GM12872 (cell line): ENCODE results near the gene CEP83.

ENCODE experiments used
- CTCF ChIP-seq: IDR thresholded peaks from 3 replicates; pipeline ENCODE4 v1.5.1; 2011; ENCODE audit warnings: low read depth, mild to moderate bottlenecking, low read length, moderate library complexity; ENCODE audit not compliant: insufficient read depth

The CEP83 gene

GRCh38 chr12:94386422-94386821, 73.2 kb downstream of the CEP83 start:
- TF ChIP-seq CTCF, result no peak

GRCh38 chr12:94384030-94384429, 75.6 kb downstream of the CEP83 start:
- TF ChIP-seq CTCF, result no peak

GRCh38 chr12:94380507-94380906, 79.2 kb downstream of the CEP83 start:
- TF ChIP-seq CTCF, result no peak

- TF ChIP-seq CTCF, result no peak
Observed at GRCh38 chr12:94379479-94380113, 80.1 kb downstream of the CEP83 start.

GRCh38 chr12:94377599-94377998, 82.1 kb downstream of the CEP83 start:
- no peak for TF ChIP-seq CTCF

GRCh38 chr12:94374124-94374523, 85.5 kb downstream of the CEP83 start:
- no peak for TF ChIP-seq CTCF

GRCh38 chr12:94372461-94372860, 87.2 kb downstream of the CEP83 start:
- TF ChIP-seq CTCF, result no peak
